Uterus (tissue), 4 donors: ENCODE measurements around the gene OBSCN. TPM values are rescaled to one million over a fixed set of nuclear protein-coding genes. Genes with fewer than 3 reads are reported as not detected.
A peak's percentile ranks its signal among the peaks of the same experiment; 100 is the strongest.

ENCODE experiments used
- DNase-seq, 2 donors: peaks; one replicate each; pipeline ENCODE4 v3.0.0-alpha.2; 2019 to 2020
- H3K27ac ChIP-seq, 2 donors: fragments of 200-600 bp; sonication (generic); 1 replicate in 1 of 2; 2 replicates in 1 of 2; pipeline ENCODE4 v1.5.1; 2016 to 2018
- H3K27me3 ChIP-seq, 2 donors: fragments of 200-600 bp; sonication (generic); one replicate each; pipeline ENCODE4 v1.5.1; 2018 to 2019; ENCODE audit warnings: control low read depth in 1 of 2
- H3K36me3 ChIP-seq, 2 donors: fragments of 200-600 bp; sonication (generic); one replicate each; pipeline ENCODE4 v1.5.1; 2019; ENCODE audit warnings: control low read depth in 1 of 2
- H3K4me1 ChIP-seq, 2 donors: fragments of 200-600 bp; sonication (generic); one replicate each; pipeline ENCODE4 v1.5.1; 2018 to 2019; ENCODE audit warnings: control low read depth in 1 of 2
- H3K4me3 ChIP-seq, 2 donors: fragments of 200-600 bp; sonication (generic); 1 replicate in 1 of 2; 2 replicates in 1 of 2; pipeline ENCODE4 v1.5.1; 2018 to 2019; ENCODE audit warnings: mild to moderate bottlenecking in 1 of 2
- H3K9me3 ChIP-seq, 2 donors: fragments of 200-600 bp; sonication (generic); one replicate each; pipeline ENCODE4 v1.5.1; 2019; ENCODE audit warnings: control low read depth in 1 of 2
- POLR2A ChIP-seq, 2 donors: fragments of 450-650 bp; IDR thresholded peaks; one replicate each; pipeline ENCODE4 v1.6.1; 2016; ENCODE audit warnings: antibody characterized with exemption in 2 of 2, mild to moderate bottlenecking in 1 of 2, moderate library complexity in 1 of 2
- intact Hi-C: fragments of 100-400 bp; cut with DNase I; formaldehyde crosslinking; loops from one replicate; pipeline ENCODE4 v1.15.1; 2023; ENCODE audit warnings: low total_unique reads
- total RNA-seq, 4 donors: library from RNA; depleted of rRNA in 3 of 4; stranded (reverse); fragments of >200 nt in 3 of 4; gene quantifications; one replicate each; pipeline versions ENCODE4 v1.1.0 to v1.2.4, GENCODE V29; 2014 to 2023
- TF ChIP-seq, protein P1 (sequence below), 4 experiments: fragments of 200-600 bp in 2 of 4; fragments of 450-650 bp in 2 of 4; sonication (generic) in 2 of 4; IDR thresholded peaks; one replicate each; pipeline ENCODE4 v1.5.1; 2016 to 2019; ENCODE audit warnings: antibody characterized with exemption in 4 of 4, mild to moderate bottlenecking in 2 of 4, moderate library complexity in 1 of 4
- donor health status: DM: yes; HTN: yes; CAD: no.

OBSCN gene
- total RNA-seq, 4 donors from 2014 or later: 5.9 to 53.2 (median 22.4) TPM

DNA sequence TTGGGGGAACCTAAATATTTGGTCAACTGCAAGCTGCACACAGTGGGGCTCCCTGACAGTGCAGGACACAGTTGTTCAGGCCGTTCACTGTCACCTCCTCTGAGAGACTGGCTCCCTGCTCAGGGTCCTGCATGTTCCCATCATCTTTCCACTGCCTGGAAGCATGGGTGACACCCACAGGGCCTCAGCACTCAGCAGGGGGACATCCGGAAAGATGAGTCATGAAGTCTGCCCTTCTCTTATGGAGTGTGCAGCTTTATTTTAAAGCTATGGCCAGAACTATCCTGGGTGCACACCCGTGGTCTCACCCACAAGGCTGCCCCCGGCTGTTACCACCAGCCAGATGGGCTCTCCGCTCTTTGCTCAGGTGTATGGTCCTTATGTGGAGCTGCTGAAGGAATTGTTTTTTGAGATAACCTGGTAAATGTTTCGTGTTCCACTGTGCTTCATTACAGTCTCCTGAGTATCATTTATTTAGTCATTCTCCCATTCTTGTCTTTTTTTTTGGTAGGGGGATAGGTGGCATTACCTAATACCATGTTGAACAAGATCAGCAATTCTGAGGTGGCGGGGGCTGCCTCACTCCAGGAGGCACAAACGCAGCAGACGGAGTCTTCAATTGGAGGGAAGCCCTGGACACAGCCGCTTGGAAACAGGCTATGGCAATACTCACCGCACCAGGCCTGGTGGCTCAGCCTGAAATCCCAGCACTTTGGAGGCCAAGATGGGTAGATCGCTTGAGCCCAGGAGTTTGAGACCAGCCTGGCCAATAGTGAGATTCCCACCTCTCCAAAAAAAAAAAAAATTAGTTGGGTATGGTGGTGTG lies 184.5 kb downstream of the OBSCN start:
- Histone ChIP-seq H3K36me3 (no peaks in the 10 kb centered on the region), H3K27ac (no peak overlapping the region), H3K9me3 (no peaks in the 10 kb centered on the region), H3K4me1 (no peaks in the 10 kb centered on the region), H3K4me3 (no peak overlapping the region), H3K27me3 (no peaks in the 10 kb centered on the region)
- no peak for TF ChIP-seq POLR2A (IDR thresholded peaks at IDR 0.05)
- TF ChIP-seq, protein P1, sequence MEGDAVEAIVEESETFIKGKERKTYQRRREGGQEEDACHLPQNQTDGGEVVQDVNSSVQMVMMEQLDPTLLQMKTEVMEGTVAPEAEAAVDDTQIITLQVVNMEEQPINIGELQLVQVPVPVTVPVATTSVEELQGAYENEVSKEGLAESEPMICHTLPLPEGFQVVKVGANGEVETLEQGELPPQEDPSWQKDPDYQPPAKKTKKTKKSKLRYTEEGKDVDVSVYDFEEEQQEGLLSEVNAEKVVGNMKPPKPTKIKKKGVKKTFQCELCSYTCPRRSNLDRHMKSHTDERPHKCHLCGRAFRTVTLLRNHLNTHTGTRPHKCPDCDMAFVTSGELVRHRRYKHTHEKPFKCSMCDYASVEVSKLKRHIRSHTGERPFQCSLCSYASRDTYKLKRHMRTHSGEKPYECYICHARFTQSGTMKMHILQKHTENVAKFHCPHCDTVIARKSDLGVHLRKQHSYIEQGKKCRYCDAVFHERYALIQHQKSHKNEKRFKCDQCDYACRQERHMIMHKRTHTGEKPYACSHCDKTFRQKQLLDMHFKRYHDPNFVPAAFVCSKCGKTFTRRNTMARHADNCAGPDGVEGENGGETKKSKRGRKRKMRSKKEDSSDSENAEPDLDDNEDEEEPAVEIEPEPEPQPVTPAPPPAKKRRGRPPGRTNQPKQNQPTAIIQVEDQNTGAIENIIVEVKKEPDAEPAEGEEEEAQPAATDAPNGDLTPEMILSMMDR (IDR thresholded peaks at IDR 0.05): no peak
- intact Hi-C loops: no loop called here
- no peak for DNase-seq

DNA sequence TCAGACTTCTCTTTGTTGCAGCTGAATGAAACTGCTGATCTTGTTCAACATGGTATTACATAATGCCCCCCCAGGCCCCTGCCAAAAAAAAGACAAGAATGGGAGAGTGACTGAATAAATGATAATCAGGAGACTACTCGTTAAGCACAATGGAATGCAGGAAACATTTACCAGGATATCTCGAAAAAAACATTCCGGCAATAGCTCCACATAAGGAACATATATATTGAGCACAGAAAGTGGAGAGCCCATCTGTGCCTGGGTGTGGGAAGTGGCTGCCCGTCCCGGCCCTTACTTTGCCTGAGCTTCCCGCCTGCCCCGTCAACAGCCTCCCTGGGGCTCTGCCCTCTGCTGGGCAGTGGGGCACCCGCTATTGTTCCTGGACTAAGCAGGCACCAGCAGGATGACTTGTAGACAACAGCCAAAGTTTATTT lies 185.4 kb downstream of the OBSCN start:
- H3K9me3 ChIP-seq: no peaks in the 10 kb centered on the region
- no peak overlapping the region for H3K4me3 ChIP-seq
- H3K36me3 ChIP-seq: no peaks in the 10 kb centered on the region
- peak overlapping the region; percentile 34 to 52 for H3K27ac ChIP-seq
- no peak for DNase-seq
- no peaks in the 10 kb centered on the region for H3K4me1 ChIP-seq
- H3K27me3 ChIP-seq: no peaks in the 10 kb centered on the region
- TF ChIP-seq POLR2A (IDR thresholded peaks at IDR 0.05): no peak
- TF ChIP-seq, protein P1 (IDR thresholded peaks at IDR 0.05): peak in 3 of 4 experiments; percentile 29 to 43 (median 39)
- intact Hi-C loops: no loop called here

DNA sequence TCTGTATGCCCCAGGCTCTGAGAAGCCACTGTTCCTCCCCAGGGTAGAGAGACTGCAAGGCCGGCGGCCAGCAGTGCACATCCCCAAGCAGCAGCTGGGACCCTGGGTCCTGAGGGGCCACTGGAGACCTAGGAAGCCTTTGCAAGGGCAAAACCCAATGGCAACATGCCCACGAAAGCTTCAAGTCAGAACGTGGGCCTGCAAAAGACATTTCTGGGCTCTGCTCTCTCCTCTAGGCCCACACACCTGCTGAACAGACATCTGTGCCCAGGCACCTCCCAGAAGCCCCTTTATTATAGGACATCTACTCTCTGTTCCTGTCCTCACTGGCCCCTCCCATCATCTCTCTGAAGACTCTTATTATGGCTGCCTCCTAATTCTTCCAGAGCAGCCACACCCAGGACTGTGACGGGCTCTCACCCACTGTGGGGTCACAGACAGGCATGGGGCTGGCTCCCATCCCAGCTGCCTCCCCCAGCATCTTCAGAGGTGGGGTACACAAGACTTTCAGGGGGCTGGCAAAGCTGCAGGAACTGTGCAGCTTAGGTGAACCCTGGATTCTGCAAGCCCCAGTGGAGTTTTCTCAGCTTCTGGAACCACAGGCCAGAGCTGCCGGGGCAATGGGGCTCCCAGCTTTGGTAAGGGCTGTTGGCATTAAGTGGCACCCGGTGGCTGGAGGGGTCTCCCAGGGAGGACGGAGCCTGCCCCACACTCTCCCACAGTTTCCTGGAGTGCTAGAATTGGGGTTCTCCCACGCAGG lies 186.1 kb downstream of the OBSCN start:
- H3K4me3 ChIP-seq: no peak overlapping the region
- H3K27me3 ChIP-seq: no peaks in the 10 kb centered on the region
- DNase-seq: no peak
- no peaks in the 10 kb centered on the region for H3K36me3 ChIP-seq
- no peak for TF ChIP-seq POLR2A (IDR thresholded peaks at IDR 0.05)
- TF ChIP-seq, protein P1 (IDR thresholded peaks at IDR 0.05): no peak
- no peaks in the 10 kb centered on the region for H3K4me1 ChIP-seq
- intact Hi-C loops: no loop called here
- peak overlapping the region; percentile 34 to 52 for H3K27ac ChIP-seq
- no peaks in the 10 kb centered on the region for H3K9me3 ChIP-seq

- Histone ChIP-seq H3K27ac (no peak overlapping the region), H3K27me3 (no peaks in the 10 kb centered on the region), H3K9me3 (no peaks in the 10 kb centered on the region), H3K4me3 (no peak overlapping the region), H3K36me3 (no peaks in the 10 kb centered on the region), H3K4me1 (no peaks in the 10 kb centered on the region)
- intact Hi-C loops: no loop called here
- TF ChIP-seq, protein P1 (IDR thresholded peaks at IDR 0.05): no peak
- no peak for TF ChIP-seq POLR2A (IDR thresholded peaks at IDR 0.05)
- DNase-seq: peak in 1 of 2 donors; percentile 12
Observed at GRCh38 chr1:228394571-228395394, 186.9 kb downstream of the OBSCN start.
